Left ventricle myocardium inferior (tissue), 1 donor: ENCODE data around the gene TNS3. TPM values are rescaled to one million over a fixed set of nuclear protein-coding genes. Genes with fewer than 3 reads are reported as not detected.

Experiments used
- DNase-seq: peaks from one replicate; pipeline ENCODE4 v3.0.0-alpha.2; 2020
- H3K27ac ChIP-seq: fragments of 200-600 bp; replicated peaks from 2 replicates; pipeline ENCODE4 v1.8.0; 2021
- H3K27me3 ChIP-seq: fragments of 200-600 bp; 2 replicates; pipeline ENCODE4 v1.8.0; 2021; ENCODE audit warnings: low read depth
- H3K36me3 ChIP-seq: fragments of 200-600 bp; 2 replicates; pipeline ENCODE4 v1.8.0; 2021
- H3K4me1 ChIP-seq: fragments of 200-600 bp; 2 replicates; pipeline ENCODE4 v1.8.0; 2021
- H3K4me3 ChIP-seq: fragments of 200-600 bp; 2 replicates; pipeline ENCODE4 v1.8.0; 2021; ENCODE audit warnings: mild to moderate bottlenecking, moderate library complexity
- H3K9me3 ChIP-seq: fragments of 200-600 bp; replicated peaks from 2 replicates; pipeline ENCODE4 v1.8.0; 2021
- CTCF ChIP-seq: fragments of 200-600 bp; IDR thresholded peaks from 2 replicates; pipeline ENCODE4 v1.8.0; 2021; ENCODE audit warnings: antibody characterized with exemption, mild to moderate bottlenecking, borderline replicate concordance
- intact Hi-C: fragments of 100-400 bp; cut with micrococcal nuclease; formaldehyde crosslinking; loops from one replicate; pipeline ENCODE4 v1.11.0; 2022
- total RNA-seq: library from RNA; stranded (reverse); fragmentation: NEBNext Ultra II Directional; extraction: Animal tissue kit (Norgen Biotek cat#: 25700); gene quantifications from one replicate; pipeline ENCODE4 v1.2.1, GENCODE V29; 2021
- donor health status: DM: no; HTN: yes; CAD: no; lungs with severe emphysema.

Gene TNS3
- total RNA-seq, 1 donor from 2014 or later = 40.6 TPM

GRCh38 chr7:47333554-47333887 is 248.4 kb downstream of the TNS3 start:
- H3K27ac ChIP-seq = peak overlapping the region; percentile 98
- peaks cover 4% of the 10 kb centered on the region for H3K9me3 ChIP-seq
- intact Hi-C loops = no loop called here

DNA sequence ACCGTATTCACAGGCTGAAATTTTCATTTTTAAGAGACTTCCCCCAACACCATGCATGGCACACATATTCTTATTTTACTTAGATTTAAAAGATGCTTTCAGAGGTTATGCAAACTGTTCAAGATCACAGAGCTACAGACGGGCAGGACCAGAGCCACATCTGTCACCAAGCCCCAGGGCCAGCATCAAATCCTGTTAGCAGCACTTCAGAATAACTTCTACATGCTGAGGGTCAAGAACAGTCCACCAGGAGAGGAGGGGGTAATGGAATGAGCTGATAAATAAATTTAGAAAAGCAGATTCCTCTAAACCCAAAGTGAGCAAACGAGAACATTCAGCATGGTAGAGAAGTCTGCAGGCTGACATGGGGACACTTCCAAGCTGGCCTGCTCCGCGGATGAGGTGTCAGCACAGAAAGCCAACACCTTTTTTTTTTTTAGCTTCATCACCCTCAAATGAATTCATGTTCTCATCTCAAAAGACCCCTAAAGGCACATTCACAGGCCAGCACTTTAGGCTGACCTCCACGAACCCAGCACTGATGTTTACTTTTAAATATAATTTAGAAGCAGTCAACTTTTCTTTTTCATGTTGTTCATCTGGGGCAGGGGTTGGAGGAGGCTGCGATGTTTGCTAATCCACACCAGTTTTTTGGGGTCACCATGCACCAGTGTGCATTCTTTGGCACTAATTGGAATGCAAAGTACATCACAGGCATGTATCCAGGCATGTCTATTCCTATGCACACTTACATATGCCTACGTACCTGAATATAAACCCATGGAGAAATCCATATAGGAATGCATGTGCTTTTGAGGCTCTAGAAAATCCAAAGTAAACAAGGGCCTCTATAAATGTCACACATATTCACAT is 249.0 kb downstream of the TNS3 start:
- no peaks in the 10 kb centered on the region for H3K36me3 ChIP-seq
- no peak for DNase-seq
- intact Hi-C loops = no loop called here
- H3K27ac ChIP-seq = peak overlapping the region; percentile 98
- no peaks in the 10 kb centered on the region for H3K27me3 ChIP-seq
- TF ChIP-seq CTCF = no peak
- no peak overlapping the region for H3K4me3 ChIP-seq
- peaks cover 4% of the 10 kb centered on the region for H3K9me3 ChIP-seq
- peaks cover 100% of the 10 kb centered on the region for H3K4me1 ChIP-seq

More at GRCh38 chr7:47333554-47333887, 248.4 kb downstream of the TNS3 start:
- Histone ChIP-seq H3K36me3 (no peaks in the 10 kb centered on the region), H3K4me3 (no peak overlapping the region), H3K4me1 (peaks cover 96% of the 10 kb centered on the region), H3K27me3 (no peaks in the 10 kb centered on the region)
- TF ChIP-seq CTCF = no peak
- no peak for DNase-seq

- TF ChIP-seq CTCF = no peak
- Histone ChIP-seq H3K36me3 (no peaks in the 10 kb centered on the region), H3K27ac (peak overlapping the region; percentile 98), H3K27me3 (no peaks in the 10 kb centered on the region), H3K4me3 (no peak overlapping the region), H3K9me3 (peaks cover under 1% of the 10 kb centered on the region), H3K4me1 (peaks cover 100% of the 10 kb centered on the region)
- intact Hi-C loops = no loop called here
- no peak for DNase-seq
Observed at GRCh38 chr7:47332213-47332612, 249.7 kb downstream of the TNS3 start.

GRCh38 chr7:47331179-47331565 is 250.7 kb downstream of the TNS3 start:
- Histone ChIP-seq H3K4me1 (peaks cover 100% of the 10 kb centered on the region), H3K4me3 (no peak overlapping the region), H3K36me3 (no peaks in the 10 kb centered on the region), H3K9me3 (no peaks in the 10 kb centered on the region), H3K27ac (peak overlapping the region; percentile 98), H3K27me3 (no peaks in the 10 kb centered on the region)
- no peak for DNase-seq
- TF ChIP-seq CTCF = no peak
- intact Hi-C loops = no loop called here

DNA sequence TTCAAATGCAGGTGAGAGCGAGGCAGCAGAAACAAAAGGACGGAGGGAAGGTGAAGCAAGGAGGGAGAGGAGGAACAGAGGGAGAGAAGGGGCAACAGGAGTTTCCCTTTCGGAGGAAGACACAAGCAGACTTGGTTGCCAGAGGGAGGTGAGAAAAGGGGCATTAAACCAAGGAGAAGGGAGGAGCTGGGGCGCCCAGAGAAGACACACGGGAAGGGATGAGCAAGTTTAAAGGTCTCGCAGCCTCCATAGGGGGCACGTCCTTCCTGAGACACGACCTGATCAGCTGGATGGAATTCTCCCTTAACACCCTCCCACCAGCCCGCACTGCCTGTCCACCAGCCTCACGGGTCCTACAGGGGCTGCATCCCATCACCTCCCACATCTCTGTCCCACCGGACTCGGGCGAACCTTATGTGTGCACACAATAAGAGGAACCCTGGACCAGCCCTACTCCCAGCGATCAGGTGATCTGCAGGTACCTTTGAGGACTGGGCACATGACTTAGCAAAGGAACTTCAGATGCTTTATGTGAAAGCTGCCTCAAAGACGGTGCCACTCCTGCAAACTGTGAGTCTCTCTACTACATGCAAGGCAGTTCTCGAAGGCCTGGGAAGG is 251.2 kb downstream of the TNS3 start:
- Histone ChIP-seq H3K27ac (peak overlapping the region; percentile 98), H3K9me3 (no peaks in the 10 kb centered on the region), H3K4me1 (peaks cover 100% of the 10 kb centered on the region), H3K27me3 (no peaks in the 10 kb centered on the region), H3K4me3 (no peak overlapping the region), H3K36me3 (no peaks in the 10 kb centered on the region)
- no peak for DNase-seq
- intact Hi-C loops = no loop called here
- no peak for TF ChIP-seq CTCF
